HG03025 (cell line): ENCODE measurements around the gene AUH.
"Not testable (repeated sequence)": the region's sequence is repeated elsewhere in the genome, so short reads cannot be mapped to it uniquely, and the experiment has no call there.

ENCODE experiments used
- ATAC-seq: cut with Tn5 transposase; IDR thresholded peaks from one replicate; pipeline ENCODE4 v1.9.1; 2021; ENCODE audit warnings: mild to moderate bottlenecking, moderate library complexity; ENCODE audit not compliant: unreplicated experiment, low FRiP score

Gene AUH

GRCh38 chr9:91361291-91362050 is at the start of gene AUH:
AUH (minus strand) TSS chr9:91361918; CDS start chr9:91361889, 29 bp downstream.
- ATAC-seq, result peak; percentile 76

- ATAC-seq, result no peak
Observed at GRCh38 chr9:91411096-91411771, 49.5 kb upstream of the AUH start.

GRCh38 chr9:91410161-91410560 is 48.4 kb upstream of the AUH start:
- ATAC-seq, result no peak

- no peak for ATAC-seq
Observed at GRCh38 chr9:91408475-91408874, 46.8 kb upstream of the AUH start.

- no peak for ATAC-seq
Observed at GRCh38 chr9:91407580-91408318, 46.0 kb upstream of the AUH start.

- no peak for ATAC-seq
Observed at GRCh38 chr9:91405343-91406077, 43.8 kb upstream of the AUH start.

- ATAC-seq, result no peak
Observed at GRCh38 chr9:91403665-91404543, 42.2 kb upstream of the AUH start.

- no peak for ATAC-seq
Observed at GRCh38 chr9:91398926-91399325, 37.2 kb upstream of the AUH start.

- ATAC-seq, result no peak
Observed at GRCh38 chr9:91395553-91396471, 34.1 kb upstream of the AUH start.

GRCh38 chr9:91395106-91395552 is 33.4 kb upstream of the AUH start:
- no peak for ATAC-seq

GRCh38 chr9:91393826-91394225 is 32.1 kb upstream of the AUH start:
- no peak for ATAC-seq

- no peak for ATAC-seq
Observed at GRCh38 chr9:91392435-91392834, 30.7 kb upstream of the AUH start.

- ATAC-seq, result no peak
Observed at GRCh38 chr9:91391818-91392217, 30.1 kb upstream of the AUH start.

GRCh38 chr9:91391412-91391811 is 29.7 kb upstream of the AUH start:
- ATAC-seq, result no peak

GRCh38 chr9:91389686-91390085 is 28.0 kb upstream of the AUH start:
- not testable (repeated sequence) for ATAC-seq

- no peak for ATAC-seq
Observed at GRCh38 chr9:91386765-91387164, 25.0 kb upstream of the AUH start.

GRCh38 chr9:91384954-91385353 is 23.2 kb upstream of the AUH start:
- ATAC-seq, result no peak

GRCh38 chr9:91383577-91383976 is 21.9 kb upstream of the AUH start:
- ATAC-seq, result no peak

GRCh38 chr9:91382298-91382697 is 20.6 kb upstream of the AUH start:
- no peak for ATAC-seq
